ENCODE measurements around the gene MALL. TPM values are rescaled to one million over a fixed set of nuclear protein-coding genes. Genes with fewer than 3 reads are reported as not detected.

MALL gene
- total and polyA plus RNA-seq, 10 of the 15 experiments (the other 5 are each of a cell fraction or from before 2014, with no cell fraction given): 0.26 TPM; not detected in 9

DNA sequence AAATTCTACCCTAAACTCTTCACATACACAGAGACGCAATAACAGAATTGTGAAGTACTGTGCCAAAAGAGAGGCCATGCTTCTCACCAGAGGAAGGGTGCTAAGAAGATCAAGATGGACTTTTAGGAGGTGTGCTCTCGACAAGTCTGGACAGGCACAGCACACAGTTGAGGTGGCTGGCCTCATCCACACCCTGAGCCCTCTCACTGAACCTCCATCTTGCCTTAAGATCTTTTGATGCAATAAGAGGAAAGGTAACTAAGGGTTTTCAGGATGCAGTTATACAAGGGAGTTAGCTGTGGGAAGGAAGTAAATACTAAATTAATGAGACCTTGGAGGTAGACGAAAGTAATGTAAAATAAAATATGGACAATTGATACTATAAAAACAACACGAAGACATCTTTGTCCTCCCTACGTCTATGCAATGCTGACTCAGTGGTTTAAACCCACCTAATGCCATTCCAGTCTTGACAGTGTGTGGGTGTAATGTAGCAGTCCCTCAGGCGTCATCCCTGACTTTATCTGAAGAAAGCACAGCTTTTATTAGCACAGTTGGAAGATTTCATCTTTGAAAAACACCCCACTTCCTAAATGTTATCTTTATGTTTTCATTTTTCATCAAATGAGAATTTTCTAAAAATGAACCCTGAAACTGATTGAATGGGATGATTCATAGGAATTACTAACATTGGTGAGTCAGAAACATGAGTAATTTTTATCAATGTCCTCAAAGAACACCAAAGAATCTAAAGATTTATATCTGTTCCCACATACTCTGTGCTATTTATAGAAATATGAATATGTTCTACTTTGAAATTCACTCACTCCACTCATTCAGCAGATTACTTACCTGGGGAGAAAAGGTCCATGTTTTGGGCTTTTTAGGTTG is 34.0 kb upstream of the MALL start:
- Histone ChIP-seq H3K79me2 (ENCODE audit: control insufficient read depth, insufficient read depth, low read length) (no peaks in the 10 kb centered on the region), H3K4me2 (ENCODE audit: control insufficient read depth, insufficient read depth) (no peak overlapping the region), H3K27me3 (replicated peaks in 1 of 2; ENCODE audit: control insufficient read depth in 2 of 2, insufficient read depth in 2 of 2, low read length in 1 of 2) (no peaks in the 10 kb centered on the region; a peak in 1 of 4 replicates), H3K9ac (ENCODE audit: control insufficient read depth, insufficient read depth, low read length) (no peak overlapping the region), H2AFZ (ENCODE audit: control insufficient read depth, low read depth, low read length) (no peak overlapping the region), H3K36me3 (ENCODE audit: control insufficient read depth in 2 of 2, insufficient read depth in 2 of 2, low read length in 1 of 2) (no peaks in the 10 kb centered on the region), H3K4me3 (no peak overlapping the region), H3K4me1 (ENCODE audit: control insufficient read depth, insufficient read depth, low read length) (no peaks in the 10 kb centered on the region), H3K27ac (ENCODE audit: control insufficient read depth, insufficient read depth) (no peak overlapping the region), H3K9me3 (replicated peaks; ENCODE audit: control insufficient read depth, insufficient read depth, low read length) (no peaks in the 10 kb centered on the region), H4K20me1 (ENCODE audit: control insufficient read depth, insufficient read depth) (no peaks in the 10 kb centered on the region)
- ChIA-PET POLR2A (no interaction called here), CTCF (no interaction called here), SMC1A (ENCODE audit: uncharacterized antibody, unreplicated experiment) (no interaction called here), RAD21 (ENCODE audit: unreplicated experiment) (no interaction called here)
- in situ Hi-C loops (cut with MboI) (loop anchor here (25.0 kb wide), 1 partner anchor 1538 kb away; no protein-coding TSS in a partner anchor), intact Hi-C loops (cut with micrococcal nuclease; ENCODE audit: unreplicated experiment) (no loop called here)
- ATAC-seq (no peak), FAIRE-seq (no peak), DNase-seq (ENCODE audit: low read depth, low spot score) (no peak)
- 28% methylated on average over 6 of the region's 6 CpGs for WGBS (ENCODE audit: insufficient coverage, insufficient replicate concordance, low lambda C conversion rate, missing lambda C conversion rate)
- BruUV-seq (replicated peaks): no TSS peak
- no peak for TF ChIP-seq MEF2B (IDR thresholded peaks at IDR 0.05; ENCODE audit: partially characterized antibody, poor library complexity, severe bottlenecking)
- TF ChIP-seq, protein P1, sequence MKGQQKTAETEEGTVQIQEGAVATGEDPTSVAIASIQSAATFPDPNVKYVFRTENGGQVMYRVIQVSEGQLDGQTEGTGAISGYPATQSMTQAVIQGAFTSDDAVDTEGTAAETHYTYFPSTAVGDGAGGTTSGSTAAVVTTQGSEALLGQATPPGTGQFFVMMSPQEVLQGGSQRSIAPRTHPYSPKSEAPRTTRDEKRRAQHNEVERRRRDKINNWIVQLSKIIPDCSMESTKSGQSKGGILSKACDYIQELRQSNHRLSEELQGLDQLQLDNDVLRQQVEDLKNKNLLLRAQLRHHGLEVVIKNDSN (IDR thresholded peaks at IDR 0.05; ENCODE audit: borderline replicate concordance, extremely low read length, insufficient read depth, low read depth, low read length): no peak
- no peak for TF ChIP-seq TCF12 (IDR thresholded peaks at IDR 0.05; ENCODE audit: low read depth, low read length)
- no peak for TF ChIP-seq NR2F1 (conservative IDR thresholded peaks at IDR 0.05)
- no peak for TF ChIP-seq CHD1 (IDR thresholded peaks at IDR 0.05; ENCODE audit: low read depth, low read length)
- TF ChIP-seq, protein P2, sequence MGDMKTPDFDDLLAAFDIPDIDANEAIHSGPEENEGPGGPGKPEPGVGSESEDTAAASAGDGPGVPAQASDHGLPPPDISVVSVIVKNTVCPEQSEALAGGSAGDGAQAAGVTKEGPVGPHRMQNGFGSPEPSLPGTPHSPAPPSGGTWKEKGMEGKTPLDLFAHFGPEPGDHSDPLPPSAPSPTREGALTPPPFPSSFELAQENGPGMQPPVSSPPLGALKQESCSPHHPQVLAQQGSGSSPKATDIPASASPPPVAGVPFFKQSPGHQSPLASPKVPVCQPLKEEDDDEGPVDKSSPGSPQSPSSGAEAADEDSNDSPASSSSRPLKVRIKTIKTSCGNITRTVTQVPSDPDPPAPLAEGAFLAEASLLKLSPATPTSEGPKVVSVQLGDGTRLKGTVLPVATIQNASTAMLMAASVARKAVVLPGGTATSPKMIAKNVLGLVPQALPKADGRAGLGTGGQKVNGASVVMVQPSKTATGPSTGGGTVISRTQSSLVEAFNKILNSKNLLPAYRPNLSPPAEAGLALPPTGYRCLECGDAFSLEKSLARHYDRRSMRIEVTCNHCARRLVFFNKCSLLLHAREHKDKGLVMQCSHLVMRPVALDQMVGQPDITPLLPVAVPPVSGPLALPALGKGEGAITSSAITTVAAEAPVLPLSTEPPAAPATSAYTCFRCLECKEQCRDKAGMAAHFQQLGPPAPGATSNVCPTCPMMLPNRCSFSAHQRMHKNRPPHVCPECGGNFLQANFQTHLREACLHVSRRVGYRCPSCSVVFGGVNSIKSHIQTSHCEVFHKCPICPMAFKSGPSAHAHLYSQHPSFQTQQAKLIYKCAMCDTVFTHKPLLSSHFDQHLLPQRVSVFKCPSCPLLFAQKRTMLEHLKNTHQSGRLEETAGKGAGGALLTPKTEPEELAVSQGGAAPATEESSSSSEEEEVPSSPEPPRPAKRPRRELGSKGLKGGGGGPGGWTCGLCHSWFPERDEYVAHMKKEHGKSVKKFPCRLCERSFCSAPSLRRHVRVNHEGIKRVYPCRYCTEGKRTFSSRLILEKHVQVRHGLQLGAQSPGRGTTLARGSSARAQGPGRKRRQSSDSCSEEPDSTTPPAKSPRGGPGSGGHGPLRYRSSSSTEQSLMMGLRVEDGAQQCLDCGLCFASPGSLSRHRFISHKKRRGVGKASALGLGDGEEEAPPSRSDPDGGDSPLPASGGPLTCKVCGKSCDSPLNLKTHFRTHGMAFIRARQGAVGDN (IDR thresholded peaks at IDR 0.05): no peak
- no peak for TF ChIP-seq BHLHE40 (IDR thresholded peaks at IDR 0.05; ENCODE audit: borderline replicate concordance in 1 of 2, low read depth in 2 of 2, low read length in 1 of 2)
- TF ChIP-seq SREBF1 (IDR thresholded peaks at IDR 0.05; ENCODE audit: low read length): no peak
- no peak for TF ChIP-seq POLR2AphosphoS2 (IDR thresholded peaks at IDR 0.05; ENCODE audit: low read depth, low read length)
- no peak for TF ChIP-seq BCL11A (IDR thresholded peaks at IDR 0.05; ENCODE audit: low read depth, low read length)
- TF ChIP-seq NR2C2 (IDR thresholded peaks at IDR 0.05; ENCODE audit: borderline replicate concordance, control insufficient read depth, insufficient read length, low read depth): no peak
- no peak for TF ChIP-seq EED (IDR thresholded peaks at IDR 0.05; ENCODE audit: low read depth)
